H9 (cell line): Measurements from ENCODE around the gene HS2ST1. TPM values are rescaled to one million over a fixed set of nuclear protein-coding genes. Genes with fewer than 3 reads are reported as not detected.
"Not testable (repeated sequence)": the region's sequence is repeated elsewhere in the genome, so short reads cannot be mapped to it uniquely, and the experiment has no call there.

Experiments used
- DNase-seq: peaks from one replicate; pipeline ENCODE4 v3.0.0-alpha.2; 2017
- H2AFZ ChIP-seq: one replicate; pipeline ENCODE4 v1.6.1; 2013; ENCODE audit warnings: mild to moderate bottlenecking, low read length, control low read depth, moderate library complexity
- H2AK5ac ChIP-seq: 2 replicates; pipeline ENCODE4 v1.6.1; 2013; ENCODE audit warnings: low read length, control low read depth, mixed read lengths; ENCODE audit not compliant: insufficient read length
- H2BK120ac ChIP-seq: one replicate; pipeline ENCODE4 v1.6.1; 2013; ENCODE audit warnings: low read depth, mild to moderate bottlenecking, low read length, control low read depth, inconsistent platforms; ENCODE audit not compliant: poor library complexity, severe bottlenecking
- H2BK12ac ChIP-seq: 2 replicates; pipeline ENCODE4 v1.6.1; 2013; ENCODE audit warnings: low read length, control low read depth, mixed read lengths, low read depth; ENCODE audit not compliant: insufficient read length
- H2BK15ac ChIP-seq: 2 replicates; pipeline ENCODE4 v1.6.1; 2013; ENCODE audit warnings: low read depth, low read length, control low read depth
- H2BK20ac ChIP-seq: one replicate; pipeline ENCODE4 v1.6.1; 2013; ENCODE audit warnings: low read depth, mild to moderate bottlenecking, low read length, control low read depth, inconsistent platforms; ENCODE audit not compliant: poor library complexity, severe bottlenecking
- H2BK5ac ChIP-seq: 2 replicates; pipeline ENCODE4 v1.6.1; 2013; ENCODE audit warnings: low read length, control low read depth, mixed read lengths; ENCODE audit not compliant: insufficient read length
- H3K14ac ChIP-seq: 2 replicates; pipeline ENCODE4 v1.6.1; 2013; ENCODE audit warnings: low read length, control low read depth; ENCODE audit not compliant: insufficient read depth
- H3K18ac ChIP-seq: 2 replicates; pipeline ENCODE4 v1.6.1; 2013; ENCODE audit warnings: low read depth, mild to moderate bottlenecking, mixed read lengths, low read length, control low read depth; ENCODE audit not compliant: insufficient read length
- H3K23ac ChIP-seq: 2 replicates; pipeline ENCODE4 v1.6.1; 2013; ENCODE audit warnings: low read length, control low read depth, mixed read lengths, low read depth; ENCODE audit not compliant: insufficient read length
- H3K23me2 ChIP-seq: 2 replicates; pipeline ENCODE4 v1.6.1; 2013; ENCODE audit warnings: low read depth, mild to moderate bottlenecking, mixed read lengths, low read length, control low read depth; ENCODE audit not compliant: insufficient read length, poor library complexity, severe bottlenecking
- H3K27ac ChIP-seq: 2 replicates; pipeline ENCODE4 v1.5.1; 2013; ENCODE audit warnings: low read length, control low read depth, mixed read lengths, low read depth; ENCODE audit not compliant: insufficient read length
- H3K27me3 ChIP-seq: 2 replicates; pipeline ENCODE4 v1.6.1; 2013; ENCODE audit warnings: low read length, control low read depth, inconsistent platforms; ENCODE audit not compliant: insufficient read depth
- H3K4ac ChIP-seq: 2 replicates; pipeline ENCODE4 v1.6.1; 2013; ENCODE audit warnings: low read depth, mild to moderate bottlenecking, control low read depth, inconsistent platforms, low read length, moderate library complexity
- H3K4me1 ChIP-seq: 2 replicates; pipeline ENCODE4 v1.6.1; 2013; ENCODE audit warnings: low read length, control low read depth, inconsistent platforms; ENCODE audit not compliant: insufficient read depth
- H3K4me2 ChIP-seq: 2 replicates; pipeline ENCODE4 v1.6.1; 2013; ENCODE audit warnings: low read length, control low read depth, mixed read lengths; ENCODE audit not compliant: insufficient read length, insufficient read depth
- H3K56ac ChIP-seq: 2 replicates; pipeline ENCODE4 v1.6.1; 2013; ENCODE audit warnings: low read depth, mild to moderate bottlenecking, mixed read lengths, low read length, control low read depth; ENCODE audit not compliant: insufficient read length
- H3K79me1 ChIP-seq: 2 replicates; pipeline ENCODE4 v1.6.1; 2013; ENCODE audit warnings: low read depth, mild to moderate bottlenecking, moderate library complexity, low read length, control low read depth, inconsistent platforms; ENCODE audit not compliant: insufficient read depth, poor library complexity, severe bottlenecking
- H3K79me2 ChIP-seq: 2 replicates; pipeline ENCODE4 v1.6.1; 2013; ENCODE audit warnings: low read length, control low read depth, inconsistent platforms; ENCODE audit not compliant: insufficient read depth
- H3K9ac ChIP-seq: 2 replicates; pipeline ENCODE4 v1.6.1; 2013; ENCODE audit warnings: low read length, control low read depth, mixed read lengths; ENCODE audit not compliant: insufficient read length; ENCODE audit errors: extremely low read depth
- H3K9me3 ChIP-seq: one replicate; pipeline ENCODE4 v1.6.1; 2013; ENCODE audit warnings: low read depth, low read length, inconsistent platforms; ENCODE audit not compliant: control insufficient read depth
- H3T11ph ChIP-seq: one replicate; pipeline ENCODE4 v1.6.1; 2013; ENCODE audit warnings: mild to moderate bottlenecking, low read length, control low read depth, inconsistent platforms
- H4K20me1 ChIP-seq: one replicate; pipeline ENCODE4 v1.6.1; 2013; ENCODE audit not compliant: control insufficient read depth, insufficient read length, insufficient read depth
- H4K5ac ChIP-seq: 2 replicates; pipeline ENCODE4 v1.6.1; 2013; ENCODE audit warnings: low read depth, mild to moderate bottlenecking, mixed read lengths, low read length, control low read depth; ENCODE audit not compliant: insufficient read length
- H4K8ac ChIP-seq: replicated peaks from 2 replicates; pipeline ENCODE4 v1.6.1; 2013; ENCODE audit warnings: low read length, control low read depth, mixed read lengths, low read depth; ENCODE audit not compliant: insufficient read length
- H4K91ac ChIP-seq: 2 replicates; pipeline ENCODE4 v1.6.1; 2013; ENCODE audit warnings: low read depth, mild to moderate bottlenecking, moderate library complexity, mixed read lengths, low read length, control low read depth; ENCODE audit not compliant: insufficient read length
- H3K27ac Mint-ChIP-seq, 3 experiments: 2 replicates in 2 of 3; 3 replicates in 1 of 3; pipeline ENCODE4 v1.8.0; 2020 to 2021; ENCODE audit warnings: mixed read lengths in 3 of 3, mild to moderate bottlenecking in 1 of 3, moderate library complexity in 1 of 3
- H3K27me3 Mint-ChIP-seq: 2 replicates; pipeline ENCODE4 v1.8.0; 2021; ENCODE audit warnings: low read depth, mild to moderate bottlenecking, moderate library complexity, mixed read lengths
- H3K36me3 Mint-ChIP-seq, 3 experiments: 2 replicates in 2 of 3; 3 replicates in 1 of 3; pipeline ENCODE4 v1.8.0; 2020 to 2021; ENCODE audit warnings: low read depth in 3 of 3, mixed read lengths in 3 of 3; ENCODE audit not compliant: insufficient read depth in 1 of 3
- H3K4me1 Mint-ChIP-seq, 2 experiments: 2 replicates each; pipeline ENCODE4 v1.8.0; 2020; ENCODE audit warnings: mixed read lengths in 2 of 2
- H3K4me3 Mint-ChIP-seq, 2 experiments: 2 replicates in 1 of 2; 3 replicates in 1 of 2; pipeline ENCODE4 v1.8.0; 2020 to 2021; ENCODE audit warnings: mild to moderate bottlenecking in 2 of 2, mixed read lengths in 2 of 2, moderate library complexity in 1 of 2
- H3K9me3 Mint-ChIP-seq, 2 experiments: 2 replicates in 1 of 2; 3 replicates in 1 of 2; pipeline ENCODE4 v1.8.0; 2020; ENCODE audit warnings: mild to moderate bottlenecking in 2 of 2, mixed read lengths in 2 of 2, moderate library complexity in 1 of 2
- WGBS: extraction: QIAGEN DNeasy Blood & Tissue Kit; methylation state at CpG from one replicate; pipeline ENCODE4 v1.1.7; 2013; ENCODE audit warnings: missing lambda C conversion rate, low lambda C conversion rate, mixed read lengths; ENCODE audit not compliant: insufficient read length; ENCODE audit errors: extremely low coverage; 5-methylcytosine and 5-hydroxymethylcytosine counted together
- total RNA-seq: library from RNA; stranded (reverse); gene quantifications from 2 replicates; pipeline ENCODE4 v1.2.1, GENCODE V29; 2021
- TF ChIP-seq, protein P1 (sequence below): fragments of 200-600 bp; sonication (generic); conservative IDR thresholded peaks from 3 replicates; pipeline ENCODE4 v1.8.0; 2021; ENCODE audit warnings: antibody characterized with exemption, mild to moderate bottlenecking

Gene HS2ST1
- total RNA-seq, 1 experiment from 2014 or later, result 20.1 TPM

DNA sequence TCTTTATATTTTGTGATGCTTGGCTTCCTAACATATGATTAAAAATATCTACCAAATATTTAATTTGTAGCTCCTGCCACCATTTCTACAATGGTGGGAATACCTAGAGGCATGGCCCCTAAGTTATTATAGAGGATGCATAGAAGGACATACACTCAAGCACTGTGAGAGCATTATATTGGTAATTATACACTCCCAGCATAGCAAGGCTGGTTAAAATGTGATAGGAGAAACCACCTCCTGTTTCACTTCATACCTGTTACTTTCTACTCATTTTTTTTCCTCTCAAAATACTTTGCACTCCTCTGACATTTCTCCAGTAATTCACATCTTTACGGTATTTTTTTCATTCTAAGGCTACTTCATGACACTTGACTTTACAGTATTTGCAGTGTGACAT lies 92.9 kb downstream of the HS2ST1 start:
- Mint-ChIP-seq H3K9me3 (peaks cover 8 to 12% of the 10 kb centered on the region in 2 experiments), H3K27me3 (no peaks in the 10 kb centered on the region), H3K27ac (no peak overlapping the region), H3K4me1 (no peaks in the 10 kb centered on the region), H3K4me3 (no peak overlapping the region), H3K36me3 (peaks cover 11 to 18% (median 13%) of the 10 kb centered on the region in 3 experiments)
- H3K9me3 ChIP-seq, result peaks cover 3% of the 10 kb centered on the region
- no peaks in the 10 kb centered on the region; the same call in 1 of the 2 replicates for H3K79me2 ChIP-seq
- H3K14ac ChIP-seq, result no peak overlapping the region
- no peak overlapping the region for H3K4ac ChIP-seq
- no CpG with 5 or more reads among the region's 1 CpG for WGBS
- no peak overlapping the region for H3K18ac ChIP-seq
- no peak overlapping the region for H3K56ac ChIP-seq
- H3K79me1 ChIP-seq, result no peaks in the 10 kb centered on the region
- no peak overlapping the region for H2AFZ ChIP-seq
- no peak for DNase-seq
- no peak overlapping the region for H2BK12ac ChIP-seq
- H2BK120ac ChIP-seq, result no peak overlapping the region
- no peak overlapping the region for H2BK5ac ChIP-seq
- H2AK5ac ChIP-seq, result no peak overlapping the region
- H3K27me3 ChIP-seq, result no peaks in the 10 kb centered on the region
- TF ChIP-seq, protein P1, sequence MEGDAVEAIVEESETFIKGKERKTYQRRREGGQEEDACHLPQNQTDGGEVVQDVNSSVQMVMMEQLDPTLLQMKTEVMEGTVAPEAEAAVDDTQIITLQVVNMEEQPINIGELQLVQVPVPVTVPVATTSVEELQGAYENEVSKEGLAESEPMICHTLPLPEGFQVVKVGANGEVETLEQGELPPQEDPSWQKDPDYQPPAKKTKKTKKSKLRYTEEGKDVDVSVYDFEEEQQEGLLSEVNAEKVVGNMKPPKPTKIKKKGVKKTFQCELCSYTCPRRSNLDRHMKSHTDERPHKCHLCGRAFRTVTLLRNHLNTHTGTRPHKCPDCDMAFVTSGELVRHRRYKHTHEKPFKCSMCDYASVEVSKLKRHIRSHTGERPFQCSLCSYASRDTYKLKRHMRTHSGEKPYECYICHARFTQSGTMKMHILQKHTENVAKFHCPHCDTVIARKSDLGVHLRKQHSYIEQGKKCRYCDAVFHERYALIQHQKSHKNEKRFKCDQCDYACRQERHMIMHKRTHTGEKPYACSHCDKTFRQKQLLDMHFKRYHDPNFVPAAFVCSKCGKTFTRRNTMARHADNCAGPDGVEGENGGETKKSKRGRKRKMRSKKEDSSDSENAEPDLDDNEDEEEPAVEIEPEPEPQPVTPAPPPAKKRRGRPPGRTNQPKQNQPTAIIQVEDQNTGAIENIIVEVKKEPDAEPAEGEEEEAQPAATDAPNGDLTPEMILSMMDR, result no peak
- H3K9ac ChIP-seq, result no peak overlapping the region
- no peaks in the 10 kb centered on the region for H3K4me1 ChIP-seq
- H4K5ac ChIP-seq, result no peak overlapping the region
- H3K23ac ChIP-seq, result no peak overlapping the region
- H3K27ac ChIP-seq, result no peak overlapping the region
- no peak overlapping the region for H2BK20ac ChIP-seq
- H3K4me2 ChIP-seq, result no peak overlapping the region
- H3K23me2 ChIP-seq, result no peaks in the 10 kb centered on the region
- H3T11ph ChIP-seq, result no peak overlapping the region
- H4K91ac ChIP-seq, result no peak overlapping the region
- H2BK15ac ChIP-seq, result no peak overlapping the region
- no peak overlapping the region for H4K8ac ChIP-seq
- H4K20me1 ChIP-seq, result no peaks in the 10 kb centered on the region

DNA sequence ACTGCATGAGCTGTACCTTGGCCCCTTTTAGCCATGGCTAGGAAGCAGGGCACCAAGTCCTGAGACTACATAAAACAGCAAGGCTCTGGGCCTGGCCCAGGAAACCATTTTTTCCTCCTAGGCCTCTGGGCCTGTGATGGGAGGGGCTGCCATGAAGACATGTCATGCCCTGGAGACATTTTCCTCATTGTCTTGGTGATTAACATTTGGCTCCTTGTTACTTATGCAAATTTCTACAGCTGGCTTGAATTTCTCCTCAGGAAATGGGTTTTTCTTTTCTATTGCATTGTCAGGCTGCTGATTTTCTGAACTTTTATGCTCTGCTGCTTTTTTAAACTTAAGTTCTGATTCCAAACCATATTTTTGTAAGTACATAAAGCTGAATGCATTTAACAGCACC lies 99.0 kb downstream of the HS2ST1 start:
- H3K4me2 ChIP-seq, H3K23me2 ChIP-seq, H3K9ac ChIP-seq, H3K4me1 ChIP-seq, H3K56ac ChIP-seq, H4K5ac ChIP-seq, H2BK15ac ChIP-seq, H2BK5ac ChIP-seq, H2AFZ ChIP-seq, H3T11ph ChIP-seq, H3K27me3 ChIP-seq, H2BK20ac ChIP-seq, H3K23ac ChIP-seq, H3K27ac ChIP-seq, H3K27me3 Mint-ChIP-seq, H2BK12ac ChIP-seq, H3K4me3 Mint-ChIP-seq, H3K27ac Mint-ChIP-seq, H2AK5ac ChIP-seq, H4K91ac ChIP-seq, H3K79me1 ChIP-seq, H2BK120ac ChIP-seq, DNase-seq, H4K20me1 ChIP-seq, H3K14ac ChIP-seq, H3K4ac ChIP-seq, H3K18ac ChIP-seq, H3K79me2 ChIP-seq, H4K8ac ChIP-seq: not testable (repeated sequence)
- Mint-ChIP-seq H3K4me1 (peaks cover 6 to 15% of the 10 kb centered on the region in 2 experiments; a peak in 3 of 4 replicates), H3K36me3 (peaks cover 32 to 38% (median 37%) of the 10 kb centered on the region in 3 experiments), H3K9me3 (peaks cover 32 to 37% of the 10 kb centered on the region in 2 experiments)
- peaks cover 18% of the 10 kb centered on the region for H3K9me3 ChIP-seq
